Ovary (tissue), 3 donors: ENCODE results near the gene DHRS4L2.
"Not testable (repeated sequence)": the region's sequence is repeated elsewhere in the genome, so short reads cannot be mapped to it uniquely, and the experiment has no call there.

Experiments
- EP300 ChIP-seq: sonication (generic); formaldehyde crosslinking; IDR thresholded peaks from one replicate; pipeline ENCODE4 v1.6.1; 2017; ENCODE audit warnings: antibody characterized with exemption
- TF ChIP-seq, protein P1 (sequence below), 3 donors: fragments of 450-650 bp in 2 of 3; fragments of 200-600 bp in 1 of 3; IDR thresholded peaks; one replicate each; pipeline versions ENCODE4 v1.5.1 to v1.8.0; 2016 to 2022; ENCODE audit warnings: antibody characterized with exemption in 3 of 3, mild to moderate bottlenecking in 1 of 3
- donor health status: DM: no; HTN: no; CAD: no.

GRCh38 chr14:24050753-24051152 lies 62.0 kb downstream of the DHRS4L2 start:
- TF ChIP-seq, protein P1, sequence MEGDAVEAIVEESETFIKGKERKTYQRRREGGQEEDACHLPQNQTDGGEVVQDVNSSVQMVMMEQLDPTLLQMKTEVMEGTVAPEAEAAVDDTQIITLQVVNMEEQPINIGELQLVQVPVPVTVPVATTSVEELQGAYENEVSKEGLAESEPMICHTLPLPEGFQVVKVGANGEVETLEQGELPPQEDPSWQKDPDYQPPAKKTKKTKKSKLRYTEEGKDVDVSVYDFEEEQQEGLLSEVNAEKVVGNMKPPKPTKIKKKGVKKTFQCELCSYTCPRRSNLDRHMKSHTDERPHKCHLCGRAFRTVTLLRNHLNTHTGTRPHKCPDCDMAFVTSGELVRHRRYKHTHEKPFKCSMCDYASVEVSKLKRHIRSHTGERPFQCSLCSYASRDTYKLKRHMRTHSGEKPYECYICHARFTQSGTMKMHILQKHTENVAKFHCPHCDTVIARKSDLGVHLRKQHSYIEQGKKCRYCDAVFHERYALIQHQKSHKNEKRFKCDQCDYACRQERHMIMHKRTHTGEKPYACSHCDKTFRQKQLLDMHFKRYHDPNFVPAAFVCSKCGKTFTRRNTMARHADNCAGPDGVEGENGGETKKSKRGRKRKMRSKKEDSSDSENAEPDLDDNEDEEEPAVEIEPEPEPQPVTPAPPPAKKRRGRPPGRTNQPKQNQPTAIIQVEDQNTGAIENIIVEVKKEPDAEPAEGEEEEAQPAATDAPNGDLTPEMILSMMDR (IDR thresholded peaks at IDR 0.05) = not testable (repeated sequence)
- TF ChIP-seq EP300 = not testable (repeated sequence)
